IPS-18c (cell line): Measurements from ENCODE around the gene WWOX.

Source experiments
- H3K4me3 ChIP-seq: 2 replicates; pipeline ENCODE4 v1.7.0; 2013; ENCODE audit warnings: low read depth, mild to moderate bottlenecking, low read length, moderate library complexity; ENCODE audit not compliant: insufficient read depth
- H3K9me3 ChIP-seq: one replicate; pipeline ENCODE4 v1.6.1; 2013; ENCODE audit warnings: mild to moderate bottlenecking, low read length, moderate library complexity; ENCODE audit not compliant: control insufficient read depth, insufficient read depth

WWOX gene

DNA sequence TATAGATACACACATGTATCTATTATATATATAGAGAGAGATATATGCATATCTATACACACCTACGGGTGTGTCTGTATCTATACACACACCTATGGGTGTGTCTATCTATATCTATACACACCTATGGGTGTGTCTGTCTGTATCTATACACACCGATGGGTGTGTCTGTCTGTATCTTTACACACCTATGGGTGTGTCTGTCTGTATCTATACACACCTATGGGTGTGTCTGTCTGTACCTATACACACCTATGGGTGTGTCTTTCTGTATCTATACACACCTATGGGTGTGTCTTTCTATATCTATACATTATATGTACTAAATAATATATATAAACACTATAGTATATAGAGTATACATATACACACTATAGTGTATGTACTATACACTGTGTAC lies 762.6 kb downstream of the WWOX start:
- Histone ChIP-seq H3K9me3 (no peaks in the 10 kb centered on the region), H3K4me3 (no peak overlapping the region)

DNA sequence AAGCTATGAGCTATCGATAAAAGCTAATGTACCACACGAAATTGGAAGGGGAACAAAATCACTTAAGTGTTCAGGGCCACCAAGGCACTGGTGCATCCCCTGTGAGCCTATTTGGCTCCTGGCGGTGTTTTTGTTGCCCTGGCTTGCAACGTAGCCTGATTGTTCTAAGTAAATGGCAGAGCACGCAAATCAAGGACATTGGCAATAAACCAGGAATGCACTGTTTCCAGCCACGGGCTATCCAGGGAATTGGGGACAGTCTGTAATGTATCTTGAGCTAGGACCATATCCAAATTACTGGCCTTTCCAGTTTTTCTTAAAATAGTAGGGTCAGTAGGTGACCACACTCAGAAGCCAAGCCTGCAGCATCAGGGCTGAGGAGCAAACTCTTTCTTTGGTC lies 767.1 kb downstream of the WWOX start:
- H3K4me3 ChIP-seq = no peak overlapping the region
- no peaks in the 10 kb centered on the region for H3K9me3 ChIP-seq

DNA sequence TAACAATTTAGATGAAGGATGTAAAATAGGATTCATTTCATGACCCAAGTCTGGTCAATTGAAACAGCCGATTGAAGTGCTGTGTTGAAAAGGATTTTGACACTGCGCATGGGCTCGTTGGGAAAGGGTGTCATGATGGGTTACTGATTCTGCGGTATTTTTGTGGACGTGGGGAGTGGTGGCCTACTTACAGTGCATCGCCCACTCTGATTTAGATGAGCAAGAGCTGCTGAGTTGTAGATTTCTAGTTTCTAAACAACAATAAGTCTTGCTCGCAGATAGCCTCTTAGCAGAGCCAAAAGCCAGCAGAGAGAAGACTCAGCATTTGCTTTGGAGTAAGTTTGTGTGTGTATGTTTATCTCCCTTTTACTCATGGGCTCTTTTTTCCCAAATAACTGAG lies 770.0 kb downstream of the WWOX start:
- no peak overlapping the region for H3K4me3 ChIP-seq
- no peaks in the 10 kb centered on the region for H3K9me3 ChIP-seq

GRCh38 chr16:78871241-78871640 lies 771.8 kb downstream of the WWOX start:
- H3K4me3 ChIP-seq = no peak overlapping the region

GRCh38 chr16:78876671-78877070 lies 777.2 kb downstream of the WWOX start:
- Histone ChIP-seq H3K4me3 (no peak overlapping the region), H3K9me3 (no peaks in the 10 kb centered on the region)

More at GRCh38 chr16:78871241-78871640, 771.8 kb downstream of the WWOX start:
- H3K9me3 ChIP-seq = no peaks in the 10 kb centered on the region

GRCh38 chr16:78877114-78877655 lies 777.7 kb downstream of the WWOX start:
- Histone ChIP-seq H3K4me3 (no peak overlapping the region), H3K9me3 (no peaks in the 10 kb centered on the region)

- Histone ChIP-seq H3K4me3 (no peak overlapping the region), H3K9me3 (no peaks in the 10 kb centered on the region)
Observed at GRCh38 chr16:78878570-78878969, 779.1 kb downstream of the WWOX start.

GRCh38 chr16:78879011-78879410 lies 779.6 kb downstream of the WWOX start:
- Histone ChIP-seq H3K4me3 (no peak overlapping the region), H3K9me3 (no peaks in the 10 kb centered on the region)

DNA sequence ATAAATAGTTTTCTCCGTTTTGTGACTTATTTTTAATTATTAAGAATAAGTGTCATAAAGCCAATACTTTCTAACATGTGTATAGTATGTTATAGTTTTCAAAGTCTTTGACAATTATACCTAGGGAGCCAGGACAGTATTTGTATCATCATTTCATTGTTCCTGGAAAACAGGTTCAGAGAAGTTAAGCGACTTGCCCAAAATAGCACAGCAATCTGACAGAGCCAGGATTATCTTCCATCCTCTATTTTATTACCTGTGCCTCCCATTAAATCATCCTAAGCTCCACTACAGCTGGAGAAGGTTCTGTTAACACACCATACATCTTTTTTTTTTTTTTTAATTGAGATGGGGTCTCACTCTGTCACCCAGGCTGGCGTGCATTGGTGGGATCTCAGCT lies 782.7 kb downstream of the WWOX start:
- Histone ChIP-seq H3K4me3 (no peak overlapping the region), H3K9me3 (no peaks in the 10 kb centered on the region)

DNA sequence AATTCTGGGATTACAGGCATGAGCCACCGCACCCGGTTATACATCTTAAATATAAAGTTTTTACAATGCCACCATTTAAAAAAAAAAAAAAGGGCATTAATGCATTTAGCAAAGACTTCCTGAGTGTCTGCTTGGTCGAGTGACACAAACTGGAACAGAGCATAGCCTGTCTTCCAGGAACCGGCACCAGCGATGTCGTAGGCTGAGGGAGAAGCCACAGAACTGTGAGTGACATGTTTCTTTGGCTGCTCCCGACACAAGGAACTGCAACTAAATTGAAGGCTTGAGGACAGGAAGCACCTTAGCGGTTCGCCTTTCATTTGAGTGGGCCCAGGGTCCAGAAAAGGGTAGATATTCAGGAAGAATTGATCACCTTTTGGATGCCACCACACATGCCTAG lies 783.3 kb downstream of the WWOX start:
- Histone ChIP-seq H3K9me3 (no peaks in the 10 kb centered on the region), H3K4me3 (no peak overlapping the region)

DNA sequence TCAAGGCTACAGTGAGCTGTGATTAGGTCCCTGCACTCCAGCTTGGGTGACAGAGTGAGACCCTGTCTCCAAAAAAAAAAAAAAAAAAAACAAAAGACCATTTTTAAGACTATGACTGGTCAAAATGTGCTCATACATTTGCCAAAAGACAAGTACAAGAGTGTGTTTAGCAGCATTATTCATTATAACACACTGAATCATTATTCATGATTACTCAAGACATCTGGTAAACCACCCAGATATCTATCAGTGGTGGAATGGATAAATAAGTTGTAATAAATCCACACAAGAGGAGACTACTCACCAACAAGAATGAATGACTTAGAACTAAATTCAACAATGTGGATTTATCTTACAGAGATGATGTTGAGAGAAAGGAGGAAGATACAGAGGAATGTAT lies 784.8 kb downstream of the WWOX start:
- Histone ChIP-seq H3K9me3 (no peaks in the 10 kb centered on the region), H3K4me3 (no peak overlapping the region)

- H3K4me3 ChIP-seq = no peak overlapping the region
- H3K9me3 ChIP-seq = no peaks in the 10 kb centered on the region
Observed at GRCh38 chr16:78889346-78889745, 789.9 kb downstream of the WWOX start.

- Histone ChIP-seq H3K9me3 (no peaks in the 10 kb centered on the region), H3K4me3 (no peak overlapping the region)
Observed at GRCh38 chr16:78890373-78890895, 791.0 kb downstream of the WWOX start.

DNA sequence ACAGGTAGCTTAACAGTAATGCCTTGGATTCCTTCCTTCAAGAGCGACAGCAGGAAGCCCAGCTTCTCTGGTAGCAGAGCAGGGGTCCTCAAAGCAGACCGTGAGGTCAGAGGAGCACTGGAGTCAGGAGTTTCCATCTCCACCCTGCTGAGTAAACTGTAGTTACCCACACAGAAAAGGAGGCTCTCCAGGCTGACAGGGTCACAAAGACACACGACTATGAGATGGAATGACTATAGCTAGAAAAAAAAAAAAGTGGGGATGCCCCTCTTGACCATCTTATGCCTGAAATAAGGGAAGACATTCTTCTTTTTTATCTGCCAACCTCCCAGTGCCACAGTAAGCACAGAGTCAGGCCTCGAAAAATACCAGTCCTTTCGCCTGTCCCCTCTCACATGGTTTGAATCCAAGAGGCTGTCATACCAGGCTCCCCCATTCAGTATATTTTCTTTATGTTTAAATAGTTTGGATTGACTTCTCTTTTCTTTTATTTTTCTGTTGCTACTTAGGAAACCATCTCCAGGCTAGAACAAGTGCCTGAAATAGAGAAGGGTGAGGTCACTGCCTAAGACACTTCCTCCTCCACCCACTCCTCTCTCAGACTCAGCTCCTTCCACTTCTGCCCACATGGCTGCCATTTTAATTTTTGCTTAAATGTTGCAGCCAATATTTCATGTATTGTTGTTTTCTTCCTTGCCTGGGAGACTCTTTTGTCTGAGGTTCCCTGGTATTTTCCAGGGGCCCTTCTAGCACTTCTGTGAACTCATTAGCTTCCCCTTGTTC lies 793.7 kb downstream of the WWOX start:
- H3K4me3 ChIP-seq = no peak overlapping the region
- no peaks in the 10 kb centered on the region for H3K9me3 ChIP-seq

GRCh38 chr16:78894886-78895285 lies 795.4 kb downstream of the WWOX start:
- H3K4me3 ChIP-seq = no peak overlapping the region
- no peaks in the 10 kb centered on the region for H3K9me3 ChIP-seq

DNA sequence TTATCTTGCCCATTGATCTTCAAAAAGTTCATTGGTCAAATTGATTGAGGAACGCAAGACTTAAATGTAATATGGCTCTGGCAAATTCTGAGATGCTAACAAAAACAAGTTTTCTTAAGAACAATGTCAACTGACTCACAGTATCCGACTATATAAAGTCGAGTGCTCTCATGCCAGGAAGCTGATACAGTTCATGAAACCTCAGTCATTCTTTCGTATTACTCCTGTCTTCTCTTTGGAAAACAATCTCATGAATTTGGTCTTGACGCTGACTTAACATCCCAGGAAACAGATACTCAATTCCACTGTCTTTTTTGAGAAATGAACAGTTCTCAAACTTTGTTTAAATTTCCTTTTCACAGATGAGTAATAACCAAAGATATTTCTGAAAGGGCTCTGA lies 796.2 kb downstream of the WWOX start:
- Histone ChIP-seq H3K9me3 (no peaks in the 10 kb centered on the region), H3K4me3 (no peak overlapping the region)

DNA sequence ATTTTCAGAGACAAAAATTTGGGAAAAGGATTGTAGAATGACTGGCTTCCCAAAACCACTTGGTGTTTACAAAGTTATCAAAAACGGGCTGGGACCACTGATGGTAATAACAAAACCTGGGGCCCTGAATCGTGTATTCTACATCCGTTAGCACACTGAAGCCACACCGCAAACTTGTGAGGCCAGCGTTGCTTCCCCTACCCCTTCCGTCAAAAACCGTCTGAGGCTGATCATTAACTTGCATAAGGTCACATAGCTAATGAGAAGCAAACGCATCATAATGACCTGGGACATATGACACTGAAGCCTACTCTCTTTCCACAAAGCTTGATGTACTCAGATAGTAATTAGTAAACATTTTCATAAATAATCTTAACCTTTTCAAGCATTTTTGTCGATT lies 796.8 kb downstream of the WWOX start:
- Histone ChIP-seq H3K9me3 (no peaks in the 10 kb centered on the region), H3K4me3 (no peak overlapping the region)

DNA sequence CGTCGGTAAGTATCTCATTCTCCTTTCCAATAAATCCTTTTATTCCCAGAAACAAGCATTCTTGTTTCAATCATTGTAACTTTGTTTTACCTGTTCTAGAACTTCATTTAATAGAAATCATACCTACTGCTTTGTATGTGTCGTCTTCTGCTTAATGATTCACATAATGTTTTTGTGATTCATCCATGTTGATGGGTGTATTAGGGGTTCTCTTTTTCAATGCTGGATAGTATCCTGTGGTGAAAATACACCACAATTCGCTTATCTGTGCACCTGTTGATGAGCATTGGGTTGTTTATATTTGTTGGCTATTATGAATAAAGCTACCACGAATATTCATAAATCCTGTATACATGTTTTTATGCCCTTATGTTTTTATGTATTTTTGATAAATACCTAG lies 797.8 kb downstream of the WWOX start:
- Histone ChIP-seq H3K4me3 (no peak overlapping the region), H3K9me3 (no peaks in the 10 kb centered on the region)
